G401 (cell line): Measurements from ENCODE around the gene PRICKLE2. TPM values are rescaled to one million over a fixed set of nuclear protein-coding genes. Genes with fewer than 3 reads are reported as not detected.

Source experiments
- DNase-seq: peaks from one replicate; pipeline ENCODE4 v3.0.0-alpha.2; 2015; ENCODE audit warnings: low spot score
- in situ Hi-C: cut with HindIII; loops from 2 replicates; pipeline ENCODE4 v1.10.0; 2016; ENCODE audit warnings: low sequenced_read_pairs, mixed read lengths
- total RNA-seq: library from RNA; depleted of rRNA; stranded (reverse); fragments of >200 nt; shearing (Covaris generic); gene quantifications from 2 replicates; pipeline ENCODE4 v1.2.3, GENCODE V29; 2014

The PRICKLE2 gene
- total RNA-seq, 1 experiment from 2014 or later, result 0.31 TPM

GRCh38 chr3:64223791-64224745, 1.2 kb downstream of the PRICKLE2 start:
- in situ Hi-C loops, result no loop called here
- no peak for DNase-seq

- in situ Hi-C loops, result no loop called here
Observed at GRCh38 chr3:64222501-64223111, 2.7 kb downstream of the PRICKLE2 start.

GRCh38 chr3:64221571-64222257, 3.6 kb downstream of the PRICKLE2 start:
- DNase-seq, result no peak
- in situ Hi-C loops, result no loop called here

More at GRCh38 chr3:64222501-64223111, 2.7 kb downstream of the PRICKLE2 start:
- no peak for DNase-seq

- DNase-seq, result no peak
- in situ Hi-C loops, result no loop called here
Observed at GRCh38 chr3:64220161-64220914, 4.9 kb downstream of the PRICKLE2 start.

- no peak for DNase-seq
- in situ Hi-C loops, result no loop called here
Observed at GRCh38 chr3:64218746-64219145, 6.5 kb downstream of the PRICKLE2 start.

- no peak for DNase-seq
- in situ Hi-C loops, result no loop called here
Observed at GRCh38 chr3:64218329-64218728, 6.9 kb downstream of the PRICKLE2 start.

GRCh38 chr3:64216274-64217147, 8.8 kb downstream of the PRICKLE2 start:
- in situ Hi-C loops, result no loop called here
- no peak for DNase-seq

- in situ Hi-C loops, result no loop called here
- no peak for DNase-seq
Observed at GRCh38 chr3:64215559-64215958, 9.7 kb downstream of the PRICKLE2 start.

GRCh38 chr3:64215103-64215502, 10.2 kb downstream of the PRICKLE2 start:
- in situ Hi-C loops, result no loop called here
- DNase-seq, result no peak

- DNase-seq, result no peak
Observed at GRCh38 chr3:64214381-64215018, 10.8 kb downstream of the PRICKLE2 start.

GRCh38 chr3:64213962-64214379, 11.3 kb downstream of the PRICKLE2 start:
- no peak for DNase-seq
- in situ Hi-C loops, result no loop called here

More at GRCh38 chr3:64214381-64215018, 10.8 kb downstream of the PRICKLE2 start:
- in situ Hi-C loops, result no loop called here

- in situ Hi-C loops, result no loop called here
- DNase-seq, result no peak
Observed at GRCh38 chr3:64213224-64213878, 11.9 kb downstream of the PRICKLE2 start.

- peak; percentile 40 for DNase-seq
- in situ Hi-C loops, result no loop called here
Observed at GRCh38 chr3:64209866-64210621, 15.2 kb downstream of the PRICKLE2 start.

- no peak for DNase-seq
- in situ Hi-C loops, result no loop called here
Observed at GRCh38 chr3:64207289-64208080, 17.8 kb downstream of the PRICKLE2 start.

- in situ Hi-C loops, result no loop called here
- DNase-seq, result no peak
Observed at GRCh38 chr3:64203969-64204908, 21.0 kb downstream of the PRICKLE2 start.
